Upper lobe of left lung (tissue), 4 donors: ENCODE data around the gene YWHAE.

ENCODE experiments used
- CTCF ChIP-seq, 6 experiments: fragments of 450-650 bp in 4 of 6; fragments of 200-600 bp in 2 of 6; sonication (generic) in 2 of 6; IDR thresholded peaks; one replicate each; pipeline ENCODE4 v1.5.1; 2016 to 2019; ENCODE audit warnings: antibody characterized with exemption in 6 of 6
- POLR2A ChIP-seq, 4 donors: fragments of 450-650 bp; IDR thresholded peaks; one replicate each; pipeline ENCODE4 v1.5.1; 2016 to 2017; ENCODE audit warnings: antibody characterized with exemption in 4 of 4, mild to moderate bottlenecking in 2 of 4

- no peak for TF ChIP-seq CTCF (IDR thresholded peaks at IDR 0.05)
- TF ChIP-seq POLR2A (IDR thresholded peaks at IDR 0.05) = no peak
Observed at GRCh38 chr17:1449412-1449967, 49.5 kb upstream of the YWHAE start.
